ENCODE measurements around the gene TELO2.

GRCh38 chr16:1499756-1500464 lies 6.8 kb downstream of the TELO2 start:
- no peak for TF ChIP-seq CTCF (IDR thresholded peaks at IDR 0.05)
- no peak for TF ChIP-seq POLR2A (IDR thresholded peaks at IDR 0.05)

Measured in Peyer's patch (tissue), 4 donors.